GM18520 (cell line): ENCODE measurements around the gene CFAP298.
A peak's percentile ranks its signal among the peaks of the same experiment; 100 is the strongest.
"Not testable (repeated sequence)": the region's sequence is repeated elsewhere in the genome, so short reads cannot be mapped to it uniquely, and the experiment has no call there.

Experiments used
- ATAC-seq: cut with Tn5 transposase; IDR thresholded peaks from one replicate; pipeline ENCODE4 v1.9.1; 2021; ENCODE audit not compliant: unreplicated experiment

Gene CFAP298

GRCh38 chr21:32612075-32612998 lies at the start of gene CFAP298:
TSS of gene CFAP298 (minus strand) at chr21:32612377. CDS start at chr21:32612243, 134 bp downstream.
- ATAC-seq: peak; percentile 96

- not testable (repeated sequence) for ATAC-seq
Observed at GRCh38 chr21:32661026-32661782, 49.0 kb upstream of the CFAP298 start.

GRCh38 chr21:32658524-32658923 lies 46.3 kb upstream of the CFAP298 start:
- ATAC-seq: no peak

GRCh38 chr21:32653326-32653901 lies 41.2 kb upstream of the CFAP298 start:
- ATAC-seq: no peak

- no peak for ATAC-seq
Observed at GRCh38 chr21:32648165-32648564, 36.0 kb upstream of the CFAP298 start.

GRCh38 chr21:32645261-32646182 lies 33.3 kb upstream of the CFAP298 start:
- no peak for ATAC-seq

GRCh38 chr21:32641710-32642698 lies 29.8 kb upstream of the CFAP298 start:
- no peak for ATAC-seq

GRCh38 chr21:32626621-32627196 lies 14.5 kb upstream of the CFAP298 start:
- ATAC-seq: no peak

GRCh38 chr21:32618218-32618617 lies 6.0 kb upstream of the CFAP298 start:
- not testable (repeated sequence) for ATAC-seq

- no peak for ATAC-seq
Observed at GRCh38 chr21:32613436-32614043, 1.4 kb upstream of the CFAP298 start.

GRCh38 chr21:32612999-32613337 lies 791 bp upstream of the CFAP298 start:
- ATAC-seq: no peak

GRCh38 chr21:32611471-32611997 lies 643 bp downstream of the CFAP298 start:
- no peak for ATAC-seq

GRCh38 chr21:32610940-32611339 lies 1.2 kb downstream of the CFAP298 start:
- ATAC-seq: not testable (repeated sequence)

GRCh38 chr21:32608851-32609250 lies 3.3 kb downstream of the CFAP298 start:
- ATAC-seq: no peak

GRCh38 chr21:32605469-32605868 lies 6.7 kb downstream of the CFAP298 start:
- ATAC-seq: no peak

GRCh38 chr21:32604464-32604863 lies 7.7 kb downstream of the CFAP298 start:
- no peak for ATAC-seq

GRCh38 chr21:32603131-32603530 lies 9.0 kb downstream of the CFAP298 start:
- ATAC-seq: no peak

GRCh38 chr21:32602099-32602498 lies 10.1 kb downstream of the CFAP298 start:
- ATAC-seq: no peak
